SK-N-MC (cell line): ENCODE data around the gene CMIP.

Experiments
- EZH2 ChIP-seq: fragments of 200-600 bp; sonication (generic); IDR thresholded peaks from one replicate; pipeline ENCODE4 v1.6.1; 2017; ENCODE audit warnings: antibody characterized with exemption
- FOXP2 ChIP-seq: optimal IDR thresholded peaks from 2 replicates; pipeline ENCODE3; 2011; ENCODE audit warnings: mild to moderate bottlenecking, moderate library complexity; ENCODE audit not compliant: insufficient read depth; ENCODE audit errors: extremely low read length, control extremely low read depth
- POLR2AphosphoS5 ChIP-seq: IDR thresholded peaks from 2 replicates; pipeline ENCODE4 v1.6.1; 2012; ENCODE audit warnings: mild to moderate bottlenecking, low read depth, low read length, borderline replicate concordance

GRCh38 chr16:81679721-81680430 lies 235.3 kb downstream of the CMIP start:
- TF ChIP-seq EZH2 (no peak), POLR2AphosphoS5 (no peak), FOXP2 (no peak)
